ENCODE results near the gene RTF2.

DNA sequence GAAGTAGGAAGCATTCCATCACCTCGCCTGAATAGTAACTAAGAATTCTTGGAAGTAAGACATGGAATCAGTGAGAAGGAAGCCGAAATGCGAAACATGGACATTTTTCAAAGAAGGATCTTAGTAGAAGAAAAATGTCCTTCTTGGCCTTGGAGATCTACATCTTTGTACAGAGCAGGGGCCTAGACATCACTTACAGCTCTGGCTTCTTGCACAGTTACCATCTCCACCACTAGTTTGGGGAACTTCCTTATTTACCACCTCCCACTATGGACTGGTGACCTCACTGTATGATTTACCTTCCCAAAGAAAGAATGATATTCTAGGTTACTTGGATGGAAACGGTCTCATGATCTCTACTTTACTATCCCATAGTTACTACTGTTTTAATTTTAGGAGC is 40.6 kb upstream of the RTF2 start:
- TF ChIP-seq, protein P1, sequence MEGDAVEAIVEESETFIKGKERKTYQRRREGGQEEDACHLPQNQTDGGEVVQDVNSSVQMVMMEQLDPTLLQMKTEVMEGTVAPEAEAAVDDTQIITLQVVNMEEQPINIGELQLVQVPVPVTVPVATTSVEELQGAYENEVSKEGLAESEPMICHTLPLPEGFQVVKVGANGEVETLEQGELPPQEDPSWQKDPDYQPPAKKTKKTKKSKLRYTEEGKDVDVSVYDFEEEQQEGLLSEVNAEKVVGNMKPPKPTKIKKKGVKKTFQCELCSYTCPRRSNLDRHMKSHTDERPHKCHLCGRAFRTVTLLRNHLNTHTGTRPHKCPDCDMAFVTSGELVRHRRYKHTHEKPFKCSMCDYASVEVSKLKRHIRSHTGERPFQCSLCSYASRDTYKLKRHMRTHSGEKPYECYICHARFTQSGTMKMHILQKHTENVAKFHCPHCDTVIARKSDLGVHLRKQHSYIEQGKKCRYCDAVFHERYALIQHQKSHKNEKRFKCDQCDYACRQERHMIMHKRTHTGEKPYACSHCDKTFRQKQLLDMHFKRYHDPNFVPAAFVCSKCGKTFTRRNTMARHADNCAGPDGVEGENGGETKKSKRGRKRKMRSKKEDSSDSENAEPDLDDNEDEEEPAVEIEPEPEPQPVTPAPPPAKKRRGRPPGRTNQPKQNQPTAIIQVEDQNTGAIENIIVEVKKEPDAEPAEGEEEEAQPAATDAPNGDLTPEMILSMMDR (IDR thresholded peaks at IDR 0.05) = no peak
- TF ChIP-seq POLR2A (IDR thresholded peaks at IDR 0.05) = no peak

Measured in sigmoid colon (tissue), 3 donors.